ENCODE measurements around the gene SH3PXD2A. TPM values are rescaled to one million over a fixed set of nuclear protein-coding genes. Genes with fewer than 3 reads are reported as not detected.
A peak's percentile ranks its signal among the peaks of the same experiment; 100 is the strongest.

The SH3PXD2A gene
- total RNA-seq, 1 experiment from 2014 or later, result 4.5 TPM

GRCh38 chr10:103619424-103620351, 235.7 kb downstream of the SH3PXD2A start:
- Histone ChIP-seq H2BK12ac (ENCODE audit: insufficient read length, low read depth, low read length) (no peak overlapping the region), H3K9ac (ENCODE audit: extremely low read depth, insufficient read length, low read length) (no peak overlapping the region), H3K79me1 (ENCODE audit: insufficient read depth, low read depth, low read length, poor library complexity, severe bottlenecking) (no peaks in the 10 kb centered on the region), H4K8ac (replicated peaks; ENCODE audit: insufficient read length, low read depth, low read length) (no peak overlapping the region), H3K56ac (ENCODE audit: insufficient read length, low read depth, low read length) (no peak overlapping the region), H4K5ac (ENCODE audit: insufficient read length, low read depth, low read length) (no peak overlapping the region), H2BK20ac (ENCODE audit: low read depth, low read length, poor library complexity, severe bottlenecking) (no peak overlapping the region), H3K27ac (ENCODE audit: insufficient read length, low read depth, low read length) (no peak overlapping the region), H4K91ac (ENCODE audit: insufficient read length, low read depth, low read length) (no peak overlapping the region), H2AK5ac (ENCODE audit: insufficient read length, low read length) (no peak overlapping the region), H4K20me1 (ENCODE audit: control insufficient read depth, insufficient read depth, insufficient read length) (no peaks in the 10 kb centered on the region), H3K4ac (ENCODE audit: low read depth, low read length) (no peak overlapping the region), H3K14ac (ENCODE audit: insufficient read depth, low read length) (no peak overlapping the region), H3K79me2 (ENCODE audit: insufficient read depth, low read length) (no peaks in the 10 kb centered on the region), H2BK5ac (ENCODE audit: insufficient read length, low read length) (no peak overlapping the region), H2BK120ac (ENCODE audit: low read depth, low read length, poor library complexity, severe bottlenecking) (no peak overlapping the region), H3K23ac (ENCODE audit: insufficient read length, low read depth, low read length) (no peak overlapping the region), H3K9me3 (ENCODE audit: control insufficient read depth, low read depth, low read length) (no peaks in the 10 kb centered on the region), H2AFZ (ENCODE audit: low read length) (no peak overlapping the region), H3K23me2 (ENCODE audit: insufficient read length, low read depth, low read length, poor library complexity, severe bottlenecking) (no peaks in the 10 kb centered on the region), H3K4me2 (ENCODE audit: insufficient read depth, insufficient read length, low read length) (no peak overlapping the region), H2BK15ac (ENCODE audit: low read depth, low read length) (no peak overlapping the region), H3K27me3 (ENCODE audit: insufficient read depth, low read length) (no peaks in the 10 kb centered on the region), H3K18ac (ENCODE audit: insufficient read length, low read depth, low read length) (no peak overlapping the region), H3T11ph (ENCODE audit: low read length) (no peak overlapping the region), H3K4me1 (ENCODE audit: insufficient read depth, low read length) (peaks cover 2% of the 10 kb centered on the region; the same call in 1 of the 2 replicates)
- no peaks in the 10 kb centered on the region for H3K9me3 Mint-ChIP-seq
- H3K27ac Mint-ChIP-seq, result peak overlapping the region in 2 of 3 experiments; percentile 49 to 83; a peak in 3 of 7 replicates
- WGBS (ENCODE audit: extremely low coverage, insufficient read length, low lambda C conversion rate), result no CpG with 5 or more reads among the region's 22 CpGs
- H3K36me3 Mint-ChIP-seq (ENCODE audit: insufficient read depth in 1 of 3, low read depth in 3 of 3), result peaks cover 0 to 4% (median 0%) of the 10 kb centered on the region in 3 experiments; a peak in 2 of 7 replicates
- H3K4me3 Mint-ChIP-seq, result no peak overlapping the region
- TF ChIP-seq CTCF (conservative IDR thresholded peaks at IDR 0.05), result no peak
- H3K4me1 Mint-ChIP-seq, result peaks cover 9 to 12% of the 10 kb centered on the region in 2 experiments
- no peaks in the 10 kb centered on the region for H3K27me3 Mint-ChIP-seq (ENCODE audit: low read depth)
- DNase-seq, result no peak

Measured in H9 (cell line).